NCI-H2029 (cell line): ENCODE data around the gene FBXO48.

Experiments
- DNase-seq: peaks from one replicate; lab custom pipeline; 2025; lab: John Stamatoyannopoulos, UW

FBXO48 gene

GRCh38 chr2:68412127-68412819 is 54.8 kb downstream of the FBXO48 start:
- DNase-seq = no peak

- DNase-seq = no peak
Observed at GRCh38 chr2:68411397-68412126, 55.5 kb downstream of the FBXO48 start.
